GM21737 (cell line): ENCODE data around the gene MATN1.
"Not testable (repeated sequence)": the region's sequence is repeated elsewhere in the genome, so short reads cannot be mapped to it uniquely, and the experiment has no call there.

Experiments used
- ATAC-seq: cut with Tn5 transposase; IDR thresholded peaks from one replicate; pipeline ENCODE4 v1.9.1; 2021; ENCODE audit warnings: mild to moderate bottlenecking, moderate library complexity; ENCODE audit not compliant: unreplicated experiment

Gene MATN1, protein sequence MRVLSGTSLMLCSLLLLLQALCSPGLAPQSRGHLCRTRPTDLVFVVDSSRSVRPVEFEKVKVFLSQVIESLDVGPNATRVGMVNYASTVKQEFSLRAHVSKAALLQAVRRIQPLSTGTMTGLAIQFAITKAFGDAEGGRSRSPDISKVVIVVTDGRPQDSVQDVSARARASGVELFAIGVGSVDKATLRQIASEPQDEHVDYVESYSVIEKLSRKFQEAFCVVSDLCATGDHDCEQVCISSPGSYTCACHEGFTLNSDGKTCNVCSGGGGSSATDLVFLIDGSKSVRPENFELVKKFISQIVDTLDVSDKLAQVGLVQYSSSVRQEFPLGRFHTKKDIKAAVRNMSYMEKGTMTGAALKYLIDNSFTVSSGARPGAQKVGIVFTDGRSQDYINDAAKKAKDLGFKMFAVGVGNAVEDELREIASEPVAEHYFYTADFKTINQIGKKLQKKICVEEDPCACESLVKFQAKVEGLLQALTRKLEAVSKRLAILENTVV

DNA sequence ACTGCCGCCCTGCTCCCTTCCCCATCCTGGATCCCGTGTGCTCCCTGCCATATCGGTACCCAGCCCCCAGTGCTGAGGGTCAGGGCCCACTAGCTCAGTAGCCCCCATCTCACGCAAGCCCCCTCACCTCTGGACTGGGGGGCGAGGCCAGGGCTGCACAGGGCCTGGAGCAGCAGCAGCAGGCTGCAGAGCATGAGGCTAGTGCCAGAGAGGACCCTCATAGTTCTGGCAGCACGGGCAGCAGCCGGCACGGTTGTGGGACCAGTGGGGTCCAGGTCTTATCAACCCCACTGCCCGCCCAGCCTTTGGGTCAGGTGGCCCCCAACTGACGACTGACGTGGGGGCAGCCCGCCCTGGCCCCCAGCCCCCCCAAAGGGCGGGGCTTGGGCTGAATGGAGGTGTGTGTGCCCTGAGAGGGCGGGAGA, at the start of gene MATN1:
TSS of gene MATN1 (minus strand) at position 255 of the 425 bp plus-strand sequence. CDS start at position 221, 34 bp downstream.
- ATAC-seq = no peak

DNA sequence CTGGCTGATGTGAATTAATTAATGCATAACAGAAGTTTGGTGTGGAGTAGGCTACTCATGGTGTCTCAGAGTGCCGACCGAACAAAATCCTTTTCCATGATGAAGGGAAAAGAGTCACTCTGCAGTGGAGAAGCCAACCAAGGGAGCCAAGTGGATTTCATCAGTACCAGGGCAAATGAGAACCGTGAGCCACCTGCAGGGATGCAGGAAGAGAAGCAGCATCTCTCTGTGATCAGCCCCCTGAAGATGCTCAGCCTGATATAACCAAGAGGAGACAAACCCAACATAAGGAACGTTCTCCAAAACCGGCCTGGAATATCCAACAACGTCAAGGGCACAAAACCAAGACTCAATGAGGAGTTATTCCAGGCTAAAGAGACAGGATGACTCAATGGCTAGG, 47.6 kb upstream of the MATN1 start:
- no peak for ATAC-seq

DNA sequence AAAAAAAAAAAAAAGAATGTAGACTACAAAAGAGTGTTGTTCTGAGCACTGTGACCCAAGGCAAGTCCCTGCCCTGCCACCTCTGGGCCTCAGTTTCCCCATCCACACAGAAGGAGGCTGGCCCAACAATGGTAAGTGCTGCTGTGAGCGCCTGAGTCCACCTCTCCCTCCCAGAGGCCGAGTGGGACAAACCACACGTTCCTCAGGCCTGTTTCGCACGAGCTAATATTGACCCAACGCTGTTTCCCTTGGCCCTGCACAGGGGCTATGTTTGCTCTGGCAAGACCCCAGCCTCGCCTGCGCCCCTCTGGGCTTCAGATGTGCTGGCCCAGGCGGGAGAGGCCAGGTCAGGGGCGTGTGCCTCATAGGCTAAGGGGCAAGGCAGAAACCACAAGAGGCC, 46.8 kb upstream of the MATN1 start:
- no peak for ATAC-seq

DNA sequence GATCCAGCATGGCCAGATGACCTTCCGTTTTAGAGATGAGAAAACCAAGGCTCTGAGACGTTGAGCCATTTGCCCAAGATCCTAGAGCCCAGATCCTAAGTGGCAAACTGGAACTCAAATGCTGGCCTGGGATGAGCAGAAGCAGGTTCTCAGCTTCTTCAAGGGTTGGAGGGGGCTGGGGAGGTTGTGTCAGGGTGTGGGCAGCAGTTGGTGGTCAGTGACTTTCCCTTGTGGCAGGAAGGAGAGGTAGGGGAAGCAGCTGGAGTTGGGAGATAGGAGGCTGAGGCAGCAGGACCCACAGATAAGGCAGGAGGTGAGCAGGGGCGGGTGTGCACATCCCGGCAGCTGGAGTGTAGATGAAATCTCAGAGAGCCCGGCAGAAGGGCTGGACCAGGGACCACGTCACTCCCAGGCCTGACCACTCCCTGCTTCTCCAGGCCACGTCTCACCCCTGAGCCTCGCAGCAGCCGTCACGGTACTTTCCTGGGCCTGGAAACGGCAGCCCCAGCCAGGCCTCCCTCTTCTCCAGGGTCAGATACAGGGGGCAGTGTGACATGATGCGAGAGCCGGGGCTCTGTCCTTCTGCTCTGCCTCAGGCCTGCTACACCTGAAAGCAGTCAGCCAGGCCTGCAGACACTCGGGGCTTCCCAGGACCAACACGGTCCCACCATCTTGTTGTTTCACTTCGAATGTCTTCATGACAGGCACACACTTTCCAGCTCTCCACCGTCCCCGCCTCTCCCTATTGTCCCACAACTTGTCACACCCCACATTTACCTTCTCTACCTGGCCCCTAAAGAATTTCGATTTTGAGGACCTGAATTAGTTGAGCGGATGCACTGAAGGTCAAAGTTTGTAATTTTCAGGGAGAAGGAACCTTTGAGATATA, 45.7 kb upstream of the MATN1 start:
- no peak for ATAC-seq

DNA sequence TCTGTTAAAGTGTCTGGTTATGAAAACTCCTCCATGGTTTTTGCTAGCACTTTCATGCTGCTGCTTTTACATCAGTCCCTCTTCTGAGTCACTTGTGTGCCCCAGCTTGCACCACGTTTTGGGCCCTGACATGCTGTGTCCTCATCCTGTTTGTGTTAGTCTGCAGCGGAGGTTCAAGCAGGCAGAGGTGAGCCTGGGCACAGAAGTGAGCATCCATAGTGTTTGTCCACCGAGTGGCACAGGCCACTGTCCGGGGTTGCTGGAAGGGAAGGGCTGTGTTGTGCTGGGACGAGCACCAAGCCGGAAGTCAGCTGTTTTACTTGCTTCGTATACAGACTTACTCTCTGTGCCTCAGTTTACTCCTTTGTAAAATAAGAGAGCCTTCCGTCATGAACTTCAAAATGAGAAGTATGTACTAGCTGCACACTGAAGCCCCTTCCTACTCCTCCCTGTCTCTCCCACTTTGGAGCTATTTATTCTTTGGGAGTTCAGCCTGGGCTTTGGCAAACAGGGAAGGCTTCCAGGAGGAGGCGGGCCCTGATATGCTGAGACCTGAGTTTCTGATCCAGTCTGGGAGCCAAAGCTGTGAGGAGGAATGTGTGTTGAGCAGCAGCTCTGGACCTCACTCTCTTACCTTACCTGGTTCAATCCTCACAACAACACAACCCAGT, 44.9 kb upstream of the MATN1 start:
- ATAC-seq = no peak

DNA sequence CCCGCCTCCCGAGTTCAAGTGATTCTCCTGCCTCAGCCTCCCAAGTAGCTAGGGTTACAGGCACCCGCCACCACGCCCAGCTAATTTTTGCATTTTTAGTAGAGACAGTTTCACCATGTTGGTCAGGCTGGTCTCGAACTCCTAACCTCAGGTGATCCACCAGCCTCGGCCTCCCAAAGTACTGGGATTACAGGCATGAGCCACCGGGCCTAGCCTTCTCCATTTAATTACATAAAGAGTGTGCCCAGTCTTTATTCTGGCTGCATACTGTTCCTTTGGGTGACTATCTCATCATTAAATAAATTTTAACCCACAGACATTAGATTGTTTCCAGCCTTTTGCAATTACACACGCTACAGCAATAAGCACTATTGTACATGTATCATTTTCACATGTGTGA, 43.6 kb upstream of the MATN1 start:
- ATAC-seq = not testable (repeated sequence)

DNA sequence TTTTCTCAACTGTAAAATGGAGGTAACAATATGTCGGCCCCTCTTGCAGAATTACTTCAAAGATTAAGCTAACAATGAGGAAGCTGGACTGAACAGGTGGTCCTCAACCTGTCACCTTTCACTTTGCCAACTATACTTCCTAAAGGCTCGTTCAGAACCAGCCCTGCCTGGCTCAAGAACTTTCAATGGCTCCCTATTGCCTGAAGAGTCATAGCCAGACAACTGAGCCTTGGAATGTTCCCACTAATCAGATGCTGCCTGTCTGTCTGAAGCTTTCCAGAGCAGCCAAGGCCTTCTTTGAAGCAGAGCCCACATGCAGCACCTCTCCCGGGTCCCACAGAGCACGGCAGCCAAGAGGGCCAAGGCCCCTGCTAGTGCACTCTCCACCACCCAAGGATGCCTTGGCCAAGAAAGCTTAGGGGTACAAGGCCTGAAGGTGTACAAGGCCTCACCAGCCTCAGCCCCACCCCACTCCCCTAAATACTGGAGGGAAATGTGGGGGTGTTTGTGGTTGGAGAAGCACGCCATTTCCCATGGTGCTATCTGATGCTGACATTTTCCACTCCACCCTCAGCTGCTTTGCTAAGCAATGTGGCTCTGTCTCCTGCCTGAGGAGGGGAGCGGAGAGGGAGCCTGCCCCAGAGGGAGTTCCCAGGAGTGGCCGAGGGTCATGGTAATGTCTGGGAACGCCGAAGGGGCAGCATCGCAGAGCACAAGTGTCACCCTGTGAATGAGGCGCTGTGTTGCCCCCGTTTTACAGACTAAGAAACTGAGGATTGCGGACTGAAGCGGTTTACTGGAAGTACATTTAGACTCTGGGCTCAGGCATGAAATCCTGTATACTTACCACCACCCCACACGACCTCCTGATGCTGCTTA, 42.4 kb upstream of the MATN1 start:
- no peak for ATAC-seq

DNA sequence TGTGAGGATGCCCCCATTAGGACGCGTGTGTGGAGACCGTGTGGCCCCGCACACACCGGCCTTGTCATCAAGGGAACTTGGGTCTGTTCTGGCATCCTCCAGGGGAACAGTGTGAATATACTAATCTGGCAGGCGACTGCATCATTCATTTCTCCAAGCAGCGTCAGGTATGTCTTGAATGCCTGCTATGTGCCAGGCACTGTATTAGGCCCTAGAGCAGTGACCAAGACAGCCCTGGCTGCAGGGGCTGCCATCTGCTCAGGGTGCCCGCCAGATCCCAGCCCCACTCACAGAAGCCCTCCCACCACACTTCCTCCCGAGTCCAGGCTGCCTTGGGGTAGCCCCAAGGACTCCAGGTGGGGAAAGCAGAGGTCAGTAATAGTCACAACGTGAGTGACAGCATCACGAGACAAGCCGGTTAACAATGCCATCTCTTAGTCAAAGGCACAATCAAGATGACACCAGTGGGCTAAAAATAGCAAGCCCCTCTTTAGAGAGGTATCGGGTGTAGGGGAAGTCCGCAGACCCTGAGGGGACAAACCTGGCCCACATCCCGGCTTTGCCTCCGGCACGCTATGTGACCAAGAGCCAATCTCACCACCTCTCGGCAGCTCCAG, 41.7 kb upstream of the MATN1 start:
- ATAC-seq = no peak

DNA sequence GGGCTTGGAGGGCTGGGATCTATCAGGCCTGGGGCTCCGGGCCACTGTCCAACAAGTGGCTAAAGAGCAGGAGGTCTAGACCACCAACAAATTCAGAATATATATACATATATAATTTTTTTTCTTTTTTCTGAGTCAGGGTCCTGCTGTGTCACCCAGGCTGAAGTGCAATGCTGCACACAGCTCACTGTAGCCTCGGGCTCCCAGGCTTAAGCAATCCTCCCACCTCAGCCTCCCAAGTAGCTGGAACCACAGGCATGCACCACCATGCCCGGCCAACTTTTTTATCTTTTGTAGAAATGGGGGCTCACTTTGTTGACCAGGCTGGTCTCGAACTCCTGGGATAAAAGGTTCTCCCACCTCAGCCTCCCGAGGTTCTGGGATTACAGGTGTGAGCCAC, 41.0 kb upstream of the MATN1 start:
- no peak for ATAC-seq

DNA sequence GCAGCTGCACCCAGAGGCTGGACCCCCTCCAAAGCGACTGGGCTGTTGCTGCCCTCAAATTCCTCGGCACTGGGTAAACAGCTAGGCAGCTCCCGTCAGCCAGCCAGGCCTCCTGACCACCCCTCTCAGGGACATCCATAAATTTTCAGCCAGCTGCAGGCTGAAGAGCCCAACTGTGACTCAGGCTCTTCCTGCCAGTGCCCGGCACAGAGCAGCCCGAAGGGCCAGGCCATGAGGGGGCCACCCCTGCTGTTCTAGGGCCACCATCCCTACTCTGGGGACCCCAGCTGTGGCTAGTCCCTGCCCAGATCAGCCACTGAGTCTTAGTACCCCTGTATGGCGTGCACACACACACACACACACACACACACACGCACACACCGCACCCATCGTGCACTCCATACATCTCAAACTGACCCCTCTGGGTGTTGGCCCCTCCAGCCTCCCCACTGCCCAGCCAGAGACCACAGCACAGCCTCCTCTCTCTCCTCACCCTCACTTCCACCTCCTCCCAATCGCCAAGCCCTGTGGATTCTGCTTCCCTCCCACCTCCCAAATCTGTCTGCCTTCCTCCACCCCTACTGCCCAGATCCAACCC, 40.4 kb upstream of the MATN1 start:
- no peak for ATAC-seq

DNA sequence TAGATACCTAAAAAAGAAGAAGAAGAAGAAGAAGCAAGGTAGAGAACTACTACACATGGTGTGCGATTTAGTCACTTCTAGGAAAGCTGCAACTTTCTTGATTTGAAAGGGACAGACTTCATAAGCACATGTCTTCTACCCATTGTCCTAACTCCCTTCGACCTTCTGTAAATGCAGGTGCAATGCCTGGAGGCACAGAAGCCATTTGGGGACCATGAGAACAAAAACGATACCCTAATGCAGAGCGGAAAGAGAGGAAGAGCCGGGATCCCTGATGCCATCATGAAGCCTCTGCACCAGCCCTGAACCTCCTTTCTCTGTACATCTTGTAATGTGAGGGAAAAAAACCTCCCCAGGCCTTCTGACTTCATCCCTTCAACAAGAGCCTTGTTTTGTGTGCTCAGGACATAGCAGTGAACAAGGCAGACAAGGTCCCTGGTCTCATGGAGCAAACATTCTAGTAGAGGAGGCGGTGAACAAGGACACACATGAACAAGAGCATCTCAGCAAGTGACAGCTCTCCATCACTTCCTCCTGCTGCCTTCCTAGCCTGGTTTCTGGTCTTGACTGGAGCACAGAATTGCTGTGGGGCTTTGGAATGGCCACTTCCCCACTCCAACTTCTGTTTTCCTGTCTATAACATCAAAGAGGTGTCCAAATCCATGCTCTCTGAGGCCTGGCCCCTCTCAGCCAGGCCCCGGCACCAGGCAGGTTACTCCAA, 39.7 kb upstream of the MATN1 start:
- no peak for ATAC-seq

DNA sequence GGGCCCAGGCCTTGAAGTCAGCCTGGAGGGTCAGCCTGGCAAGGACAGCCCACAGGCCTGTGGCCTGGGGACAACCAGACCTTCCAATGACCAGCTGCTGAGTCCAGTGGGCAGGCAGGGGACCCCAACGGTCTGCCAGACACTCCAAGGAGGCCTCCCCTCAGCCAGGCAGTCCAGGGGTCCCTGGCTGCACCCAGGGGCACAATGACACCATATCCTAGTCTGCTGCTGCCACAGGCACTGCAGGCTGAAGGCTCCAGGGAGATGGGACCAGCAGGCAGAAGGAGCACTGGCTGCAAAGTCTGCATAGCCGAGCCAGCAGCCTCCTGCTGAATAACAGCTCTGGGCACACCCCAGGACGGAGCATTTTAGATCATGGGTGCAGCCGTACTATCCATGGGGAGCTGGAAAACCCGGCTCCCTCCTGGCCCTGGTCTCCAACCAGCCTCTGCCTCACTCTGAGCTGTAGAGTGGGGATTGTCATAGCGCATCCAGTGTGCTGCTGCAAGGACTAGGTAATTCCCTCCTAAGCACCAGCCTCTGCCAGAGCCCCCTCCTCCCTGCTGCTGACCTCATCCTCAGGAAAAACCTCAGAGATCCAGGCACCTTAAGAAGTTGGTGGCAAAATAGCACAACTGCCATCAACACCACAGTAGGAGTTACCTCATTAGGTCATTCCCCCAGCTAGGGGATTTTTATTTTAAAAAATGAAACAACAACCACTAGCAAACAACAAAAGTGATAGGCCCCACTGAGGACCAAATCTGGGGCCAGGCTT, 39.0 kb upstream of the MATN1 start:
- no peak for ATAC-seq

DNA sequence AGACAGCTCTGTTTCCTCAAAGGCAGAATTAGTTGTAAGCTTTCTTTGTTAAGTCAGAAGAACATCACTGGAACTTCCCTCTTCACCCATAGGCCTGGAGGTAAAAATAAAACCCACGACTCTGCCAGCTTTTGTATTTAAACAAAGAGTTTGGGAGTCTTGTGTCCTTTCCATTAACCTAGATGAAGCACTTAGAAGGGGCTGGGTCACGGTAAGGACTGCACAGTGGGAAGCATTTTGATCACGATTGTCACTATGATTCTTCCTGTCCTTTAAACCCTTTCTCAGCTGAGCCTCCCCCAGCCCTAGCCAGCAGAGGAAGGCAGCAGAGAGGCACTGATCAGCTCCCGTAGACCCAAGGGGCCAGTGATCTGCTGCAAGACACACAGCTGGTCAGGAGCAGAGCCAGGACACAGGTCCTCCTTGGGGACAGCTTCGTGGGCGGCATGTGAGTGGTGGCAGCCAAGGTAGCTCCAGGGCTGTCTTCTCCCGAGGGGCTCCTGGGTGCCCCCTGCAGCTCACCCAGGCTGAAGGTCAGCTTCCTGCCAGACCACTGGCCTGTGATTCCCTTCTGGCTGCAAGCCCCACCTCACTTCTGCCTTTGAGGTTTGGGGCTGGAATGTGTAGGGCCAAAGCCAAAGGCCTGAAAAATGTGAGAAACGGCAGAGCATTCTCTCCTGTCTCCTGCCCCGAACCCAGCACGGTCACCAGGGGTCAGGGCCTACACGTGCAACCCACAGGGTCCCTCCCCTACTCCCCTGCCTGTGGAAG, 38.2 kb upstream of the MATN1 start:
- no peak for ATAC-seq

DNA sequence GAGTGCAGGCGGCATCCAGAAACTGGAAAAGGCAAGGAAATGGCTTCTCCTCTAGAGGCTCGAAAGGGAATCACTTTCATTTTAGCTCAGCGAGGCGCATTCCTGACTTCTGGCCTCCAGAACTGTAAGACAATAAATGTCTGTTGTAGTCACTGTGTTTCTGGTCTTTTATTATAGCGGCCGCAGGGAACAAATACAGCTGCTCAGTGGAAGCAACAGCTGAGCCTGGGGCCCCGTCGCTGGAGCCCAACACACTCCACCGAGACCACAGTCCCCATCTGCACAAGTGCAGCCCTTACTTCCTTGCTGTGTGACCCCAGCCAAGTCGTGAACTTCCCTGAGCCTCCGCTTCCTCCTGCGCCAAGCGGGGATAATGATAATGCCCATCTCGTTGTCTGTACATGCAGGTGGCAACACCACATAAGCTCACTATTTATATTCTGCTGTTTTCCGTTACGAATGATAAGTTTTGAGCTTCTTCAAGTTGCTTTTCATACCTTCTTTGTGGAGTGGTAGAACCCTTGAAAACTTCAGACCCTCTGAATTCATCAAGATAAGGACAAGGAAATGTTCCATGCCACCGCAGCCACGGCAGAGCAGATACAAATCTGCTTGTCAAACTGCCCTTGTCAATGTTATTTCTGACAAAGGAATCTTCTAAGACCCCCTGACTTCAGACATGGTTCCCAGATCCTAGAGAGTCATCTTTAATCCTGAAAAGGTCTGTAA, 37.4 kb upstream of the MATN1 start:
- no peak for ATAC-seq

DNA sequence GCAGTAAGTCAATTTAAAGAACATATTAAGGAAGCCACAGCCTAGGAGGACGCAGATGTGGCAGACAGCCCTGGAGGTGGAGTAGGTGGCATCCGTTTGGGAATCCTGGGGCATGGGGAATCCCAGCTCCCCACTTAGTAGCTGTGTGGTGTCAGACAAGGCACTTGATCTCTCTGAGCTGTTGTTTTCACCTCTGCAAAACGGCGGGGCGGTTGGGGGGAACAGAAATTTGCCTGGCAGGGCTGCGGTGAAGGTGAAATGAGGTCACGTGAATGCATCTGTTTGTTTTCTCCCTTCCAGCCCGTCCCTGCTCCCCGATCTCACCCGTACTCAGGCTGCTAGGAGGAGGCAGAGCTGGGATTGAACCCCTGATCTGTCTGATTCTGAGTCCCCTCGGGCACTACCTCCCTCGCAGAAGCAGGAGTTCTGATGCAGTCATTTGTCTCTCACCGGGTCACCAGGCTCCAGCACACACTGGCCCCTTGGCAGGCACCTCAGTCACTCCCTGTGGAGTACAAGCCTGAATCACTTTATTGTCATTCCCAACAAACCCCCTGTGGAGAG, 36.4 kb upstream of the MATN1 start:
- no peak for ATAC-seq

DNA sequence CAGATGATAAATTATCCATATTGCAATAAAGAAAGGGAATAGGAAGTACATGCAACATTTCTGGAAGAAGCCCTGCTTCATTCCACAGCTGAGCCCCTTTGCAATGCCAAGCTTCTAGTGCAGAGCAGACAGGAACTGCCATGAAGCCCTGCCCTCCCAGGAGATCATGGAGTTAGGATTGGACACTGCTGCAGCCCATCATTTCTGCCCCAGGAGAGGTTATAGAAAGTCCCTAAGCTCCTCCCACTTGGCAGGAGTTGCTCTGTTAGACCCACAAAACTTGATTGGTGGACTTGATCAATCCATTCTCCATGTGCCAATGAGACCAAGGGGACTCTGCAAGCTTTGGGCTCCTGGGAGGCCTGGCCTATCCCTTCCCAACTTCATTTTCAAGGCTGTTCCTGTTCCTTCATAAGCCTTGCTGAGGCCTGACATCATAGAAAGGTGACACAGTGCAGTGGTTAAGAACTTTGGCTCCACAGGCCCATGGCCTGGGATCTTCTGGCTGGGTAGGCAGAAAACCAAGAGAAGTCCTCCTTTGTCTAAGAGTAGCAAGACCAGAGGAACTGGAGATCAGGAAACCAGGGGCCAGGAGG, 35.5 kb upstream of the MATN1 start:
- ATAC-seq = no peak
